Activated CD8-positive, alpha-beta memory T cell treated with anti-CD3 and anti-CD28 coated beads, Interleukin-2, amount 50 U/mL, for 1 hour (primary cell): ENCODE data around the gene SIX2.

Experiments used
- DNase-seq: peaks from one replicate; pipeline ENCODE4 v3.0.0-alpha.2; 2020; ENCODE audit errors: extremely low read depth

The SIX2 gene

GRCh38 chr2:44967056-44967455 lies 42.2 kb downstream of the SIX2 start:
- no peak for DNase-seq

GRCh38 chr2:44965684-44966083 lies 43.6 kb downstream of the SIX2 start:
- no peak for DNase-seq

- DNase-seq: no peak
These were observed 44.5 kb downstream of the SIX2 start for GRCh38 chr2:44964752-44965236.

GRCh38 chr2:44962176-44962695 lies 47.0 kb downstream of the SIX2 start:
- DNase-seq: no peak

- DNase-seq: no peak
These were observed 48.4 kb downstream of the SIX2 start for GRCh38 chr2:44960871-44961270.

- DNase-seq: no peak
These were observed 49.4 kb downstream of the SIX2 start for GRCh38 chr2:44959855-44960254.

- no peak for DNase-seq
These were observed 51.5 kb downstream of the SIX2 start for GRCh38 chr2:44957656-44958327.

GRCh38 chr2:44956843-44957242 lies 52.4 kb downstream of the SIX2 start:
- DNase-seq: no peak

- DNase-seq: peak; percentile 36
These were observed 53.5 kb downstream of the SIX2 start for GRCh38 chr2:44955593-44956392.
